Breast epithelium (tissue), 3 donors: Measurements from ENCODE around the gene HSPG2.

ENCODE experiments used
- CTCF ChIP-seq, 3 donors: fragments of 450-650 bp; IDR thresholded peaks; one replicate each; pipeline ENCODE4 v1.5.1; 2016 to 2017; ENCODE audit warnings: antibody characterized with exemption in 3 of 3, mild to moderate bottlenecking in 3 of 3, moderate library complexity in 3 of 3
- POLR2A ChIP-seq: fragments of 450-650 bp; IDR thresholded peaks from one replicate; pipeline ENCODE4 v1.6.1; 2016; ENCODE audit warnings: antibody characterized with exemption, mild to moderate bottlenecking, moderate library complexity
- POLR2AphosphoS5 ChIP-seq, 3 donors: sonication (generic); formaldehyde crosslinking; IDR thresholded peaks; one replicate each; pipeline ENCODE4 v1.6.1; 2017; ENCODE audit warnings: antibody characterized with exemption in 3 of 3

- TF ChIP-seq POLR2A (no peak), CTCF (IDR thresholded peaks at IDR 0.05) (no peak), POLR2AphosphoS5 (IDR thresholded peaks at IDR 0.05) (peak in 1 of 3 donors; percentile 24)
These were observed 37.1 kb downstream of the HSPG2 start for GRCh38 chr1:21899987-21900386.
